Spleen (tissue), 11 donors: Measurements from ENCODE around the gene PIAS1. TPM values are rescaled to one million over a fixed set of nuclear protein-coding genes. Genes with fewer than 3 reads are reported as not detected.

Experiments used
- DNase-seq: peaks from one replicate; pipeline ENCODE4 v3.0.0-alpha.2; 2020
- H3K27ac ChIP-seq, 8 donors: fragments of 200-600 bp; sonication (generic) in 7 of 8; 1 replicate in 4 of 8; 2 replicates in 4 of 8; pipeline versions ENCODE4 v1.5.0 to v1.8.0; 2016 to 2021; ENCODE audit warnings: inconsistent platforms in 4 of 8, mild to moderate bottlenecking in 4 of 8, moderate library complexity in 1 of 8
- H3K27me3 ChIP-seq, 7 donors: fragments of 200-600 bp; sonication (generic) in 6 of 7; replicated peaks in 1 of 7; 1 replicate in 4 of 7; 2 replicates in 3 of 7; pipeline versions ENCODE4 v1.5.0 to v1.8.0; 2016 to 2021; ENCODE audit warnings: inconsistent platforms in 3 of 7, mild to moderate bottlenecking in 1 of 7
- H3K36me3 ChIP-seq, 6 donors: fragments of 200-600 bp; sonication (generic) in 5 of 6; 1 replicate in 4 of 6; 2 replicates in 2 of 6; pipeline versions ENCODE4 v1.5.0 to v1.8.0; 2016 to 2021; ENCODE audit warnings: inconsistent platforms in 2 of 6
- H3K4me1 ChIP-seq, 6 donors: fragments of 200-600 bp; sonication (generic) in 5 of 6; 1 replicate in 3 of 6; 2 replicates in 3 of 6; pipeline versions ENCODE4 v1.5.0 to v1.8.0; 2016 to 2021; ENCODE audit warnings: inconsistent platforms in 3 of 6
- H3K4me3 ChIP-seq, 8 donors: fragments of 200-600 bp; sonication (generic) in 7 of 8; 1 replicate in 4 of 8; 2 replicates in 4 of 8; pipeline versions ENCODE4 v1.5.0 to v1.8.0; 2016 to 2021; ENCODE audit warnings: inconsistent platforms in 4 of 8, mild to moderate bottlenecking in 4 of 8, moderate library complexity in 2 of 8
- H3K9me3 ChIP-seq, 8 donors: fragments of 200-600 bp; sonication (generic) in 7 of 8; 1 replicate in 4 of 8; 2 replicates in 4 of 8; pipeline versions ENCODE4 v1.5.0 to v1.8.0; 2016 to 2021; ENCODE audit warnings: inconsistent platforms in 4 of 8
- POLR2A ChIP-seq, 3 donors: fragments of 450-650 bp; IDR thresholded peaks; one replicate each; pipeline ENCODE4 v1.5.1; 2017; ENCODE audit warnings: antibody characterized with exemption in 3 of 3, mild to moderate bottlenecking in 1 of 3
- POLR2AphosphoS5 ChIP-seq, 3 donors: sonication (generic); formaldehyde crosslinking; IDR thresholded peaks; one replicate each; pipeline ENCODE4 v1.5.1; 2017; ENCODE audit warnings: antibody characterized with exemption in 3 of 3
- WGBS, 5 donors: extraction: QIAGEN DNeasy Blood & Tissue Kit in 3 of 5; methylation state at CpG; one replicate each; pipeline versions ENCODE4 v1.1.5 to v1.1.7; 2013 to 2018; 5-methylcytosine and 5-hydroxymethylcytosine counted together
- intact Hi-C: fragments of 100-400 bp; cut with DNase I; formaldehyde crosslinking; loops from one replicate; pipeline ENCODE4 v1.15.0; 2023; ENCODE audit warnings: low total_unique reads
- polyA plus RNA-seq, 3 donors: library from polyadenylated mRNA; stranded (reverse); fragments of 200-250 nt; gene quantifications; one replicate each; pipeline ENCODE4 v1.2.1, GENCODE V29; 2013
- total RNA-seq, 7 donors: library from RNA; depleted of rRNA in 3 of 7; stranded (reverse); fragments of >200 nt in 3 of 7; fragmentation: NEBNext Ultra II Directional in 4 of 7; extraction: Animal tissue kit (Norgen Biotek cat#: 25700) in 4 of 7; gene quantifications; one replicate each; pipeline versions ENCODE4 v1.1.0 to v1.2.1, GENCODE V29; 2016 to 2021
- TF ChIP-seq, protein P1 (sequence below), 11 experiments: fragments of 200-600 bp in 7 of 11; fragments of 450-650 bp in 4 of 11; sonication (generic) in 4 of 11; IDR thresholded peaks in 8 of 11; conservative IDR thresholded peaks in 3 of 11; 1 replicate in 7 of 11; 2 replicates in 4 of 11; pipeline versions ENCODE4 v1.4.0 to v1.8.0; 2016 to 2021; ENCODE audit warnings: antibody characterized with exemption in 11 of 11, inconsistent platforms in 4 of 11, mild to moderate bottlenecking in 1 of 11
- donor health status: healthy with polysubstance abuse.
- donor health status: DM: no; HTN: no; CAD: no; lungs with moderate emphysema.
- donor health status: DM: no; HTN: no; CAD: no.
- donor health status: Bipolar disorder and iron deficiency.
- donor health status: healthy.
- donor health status: DM: no; HTN: no; CAD: no.
- donor health status: DM: yes; HTN: yes; CAD: no.

Gene PIAS1
- total and polyA plus RNA-seq, 10 donors: 12.0 to 104 (median 64.7) TPM

DNA sequence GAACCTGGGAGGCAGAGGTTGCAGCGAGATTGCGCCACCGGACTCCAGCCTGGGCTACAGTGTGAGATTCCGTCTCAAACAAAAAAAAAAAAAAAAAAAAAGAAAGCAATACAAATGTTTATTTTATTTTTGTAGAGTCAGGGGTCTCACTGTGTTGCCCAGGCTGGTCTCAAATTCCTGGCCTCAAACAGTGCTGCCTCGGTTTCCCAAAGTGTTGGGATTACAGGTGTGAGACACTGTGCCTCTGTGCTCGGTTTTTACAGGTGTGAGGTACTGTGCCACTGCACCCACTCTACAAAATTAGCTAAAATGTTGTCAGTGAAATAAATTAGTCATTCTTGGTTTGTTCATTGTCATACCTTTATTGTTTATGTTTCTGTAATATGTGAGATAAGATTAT lies 5.5 kb downstream of the PIAS1 start:
- Histone ChIP-seq H3K4me1 (peaks cover 21 to 98% (median 89%) of the 10 kb centered on the region in 6 donors), H3K36me3 (peaks cover 0 to 15% (median 0%) of the 10 kb centered on the region in 6 donors), H3K27me3 (no peaks in the 10 kb centered on the region), H3K9me3 (no peaks in the 10 kb centered on the region), H3K4me3 (no peak overlapping the region), H3K27ac (no peak overlapping the region)
- intact Hi-C loops: no loop called here
- 92 to 94% (median 94%) methylated on average over 6 of the region's 6 CpGs for WGBS, 5 donors
- DNase-seq: no peak
- TF ChIP-seq POLR2AphosphoS5 (IDR thresholded peaks at IDR 0.05): no peak
- TF ChIP-seq POLR2A (IDR thresholded peaks at IDR 0.05): no peak
- TF ChIP-seq, protein P1, sequence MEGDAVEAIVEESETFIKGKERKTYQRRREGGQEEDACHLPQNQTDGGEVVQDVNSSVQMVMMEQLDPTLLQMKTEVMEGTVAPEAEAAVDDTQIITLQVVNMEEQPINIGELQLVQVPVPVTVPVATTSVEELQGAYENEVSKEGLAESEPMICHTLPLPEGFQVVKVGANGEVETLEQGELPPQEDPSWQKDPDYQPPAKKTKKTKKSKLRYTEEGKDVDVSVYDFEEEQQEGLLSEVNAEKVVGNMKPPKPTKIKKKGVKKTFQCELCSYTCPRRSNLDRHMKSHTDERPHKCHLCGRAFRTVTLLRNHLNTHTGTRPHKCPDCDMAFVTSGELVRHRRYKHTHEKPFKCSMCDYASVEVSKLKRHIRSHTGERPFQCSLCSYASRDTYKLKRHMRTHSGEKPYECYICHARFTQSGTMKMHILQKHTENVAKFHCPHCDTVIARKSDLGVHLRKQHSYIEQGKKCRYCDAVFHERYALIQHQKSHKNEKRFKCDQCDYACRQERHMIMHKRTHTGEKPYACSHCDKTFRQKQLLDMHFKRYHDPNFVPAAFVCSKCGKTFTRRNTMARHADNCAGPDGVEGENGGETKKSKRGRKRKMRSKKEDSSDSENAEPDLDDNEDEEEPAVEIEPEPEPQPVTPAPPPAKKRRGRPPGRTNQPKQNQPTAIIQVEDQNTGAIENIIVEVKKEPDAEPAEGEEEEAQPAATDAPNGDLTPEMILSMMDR (IDR thresholded peaks at IDR 0.05 in 8 of 11, conservative IDR thresholded peaks at IDR 0.05 in 3 of 11): no peak

DNA sequence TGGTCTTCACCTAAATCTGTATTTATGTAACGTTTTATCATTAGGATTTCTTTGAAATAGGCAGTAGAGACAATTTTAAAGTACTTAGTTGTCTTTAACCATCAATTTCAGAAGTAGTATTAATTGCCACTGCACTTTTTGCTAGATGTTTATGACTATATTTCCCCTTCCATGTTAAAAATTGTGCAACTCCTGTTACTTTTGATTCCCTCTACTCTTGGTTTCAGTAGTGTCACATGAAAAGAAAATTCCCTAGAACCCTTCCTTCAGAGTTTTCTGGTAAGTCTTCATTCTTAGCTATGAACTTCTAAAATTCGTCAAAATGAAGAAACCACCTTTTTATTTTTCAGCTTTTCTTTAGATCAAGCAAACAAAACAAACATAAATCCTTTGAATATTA lies 7.1 kb downstream of the PIAS1 start:
- intact Hi-C loops: no loop called here
- Histone ChIP-seq H3K4me1 (peaks cover 14 to 98% (median 86%) of the 10 kb centered on the region in 6 donors), H3K36me3 (peaks cover 0 to 18% (median 0%) of the 10 kb centered on the region in 6 donors), H3K9me3 (no peaks in the 10 kb centered on the region), H3K27ac (no peak overlapping the region), H3K4me3 (no peak overlapping the region), H3K27me3 (no peaks in the 10 kb centered on the region)
- WGBS, 5 donors: 78 to 86% (median 79%) methylated on average over 2 of the region's 2 CpGs
- TF ChIP-seq, protein P1 (IDR thresholded peaks at IDR 0.05 in 8 of 11, conservative IDR thresholded peaks at IDR 0.05 in 3 of 11): no peak
- TF ChIP-seq POLR2AphosphoS5 (IDR thresholded peaks at IDR 0.05) (no peak), POLR2A (IDR thresholded peaks at IDR 0.05) (no peak)
- no peak for DNase-seq

- no peak for DNase-seq
- WGBS, 5 donors: 85 to 90% (median 87%) methylated on average over 5 of the region's 5 CpGs
- Histone ChIP-seq H3K27ac (no peak overlapping the region), H3K36me3 (peaks cover 0 to 22% (median 0%) of the 10 kb centered on the region in 6 donors), H3K4me1 (peaks cover 10 to 98% (median 86%) of the 10 kb centered on the region in 6 donors), H3K4me3 (no peak overlapping the region), H3K9me3 (no peaks in the 10 kb centered on the region), H3K27me3 (no peaks in the 10 kb centered on the region)
- intact Hi-C loops: no loop called here
- TF ChIP-seq POLR2AphosphoS5 (IDR thresholded peaks at IDR 0.05): no peak
- TF ChIP-seq, protein P1 (IDR thresholded peaks at IDR 0.05 in 8 of 11, conservative IDR thresholded peaks at IDR 0.05 in 3 of 11): no peak
- TF ChIP-seq POLR2A (IDR thresholded peaks at IDR 0.05): no peak
These were observed 7.5 kb downstream of the PIAS1 start for GRCh38 chr15:68061602-68062001.

DNA sequence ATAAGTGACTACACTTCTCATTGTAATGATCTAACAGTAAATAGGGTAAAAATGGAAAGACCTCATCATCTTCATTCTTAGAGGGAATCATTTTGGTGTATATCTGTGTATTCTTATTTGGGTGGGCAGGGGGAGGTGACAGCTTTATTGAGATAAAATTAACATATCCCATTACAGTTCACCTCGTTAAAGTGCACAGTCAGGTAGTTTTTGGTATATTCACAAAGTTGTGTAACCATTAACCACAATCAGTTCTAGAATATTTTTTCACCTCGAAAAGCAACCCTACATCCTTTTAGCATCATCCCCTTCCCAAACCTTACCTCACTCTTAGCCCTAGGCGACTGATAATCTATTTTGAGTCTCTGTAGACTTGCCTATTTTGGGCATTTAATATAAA lies 8.1 kb downstream of the PIAS1 start:
- Histone ChIP-seq H3K9me3 (no peaks in the 10 kb centered on the region), H3K27me3 (no peaks in the 10 kb centered on the region), H3K27ac (no peak overlapping the region), H3K36me3 (peaks cover 0 to 25% (median 0%) of the 10 kb centered on the region in 6 donors), H3K4me1 (peaks cover 4 to 98% (median 85%) of the 10 kb centered on the region in 6 donors), H3K4me3 (no peak overlapping the region)
- no peak for DNase-seq
- intact Hi-C loops: no loop called here
- WGBS, 5 donors: 41 to 62% (median 53%) methylated on average over 3 of the region's 3 CpGs
- TF ChIP-seq POLR2AphosphoS5 (IDR thresholded peaks at IDR 0.05): no peak
- TF ChIP-seq POLR2A (IDR thresholded peaks at IDR 0.05): no peak
- TF ChIP-seq, protein P1 (IDR thresholded peaks at IDR 0.05 in 8 of 11, conservative IDR thresholded peaks at IDR 0.05 in 3 of 11): no peak
